ENCODE results near the gene ACBD4. TPM values are rescaled to one million over a fixed set of nuclear protein-coding genes. Genes with fewer than 3 reads are reported as not detected.

Gene ACBD4
- total and polyA plus RNA-seq, 2 experiments from 2014 or later: 2.1 to 4.3 TPM

DNA sequence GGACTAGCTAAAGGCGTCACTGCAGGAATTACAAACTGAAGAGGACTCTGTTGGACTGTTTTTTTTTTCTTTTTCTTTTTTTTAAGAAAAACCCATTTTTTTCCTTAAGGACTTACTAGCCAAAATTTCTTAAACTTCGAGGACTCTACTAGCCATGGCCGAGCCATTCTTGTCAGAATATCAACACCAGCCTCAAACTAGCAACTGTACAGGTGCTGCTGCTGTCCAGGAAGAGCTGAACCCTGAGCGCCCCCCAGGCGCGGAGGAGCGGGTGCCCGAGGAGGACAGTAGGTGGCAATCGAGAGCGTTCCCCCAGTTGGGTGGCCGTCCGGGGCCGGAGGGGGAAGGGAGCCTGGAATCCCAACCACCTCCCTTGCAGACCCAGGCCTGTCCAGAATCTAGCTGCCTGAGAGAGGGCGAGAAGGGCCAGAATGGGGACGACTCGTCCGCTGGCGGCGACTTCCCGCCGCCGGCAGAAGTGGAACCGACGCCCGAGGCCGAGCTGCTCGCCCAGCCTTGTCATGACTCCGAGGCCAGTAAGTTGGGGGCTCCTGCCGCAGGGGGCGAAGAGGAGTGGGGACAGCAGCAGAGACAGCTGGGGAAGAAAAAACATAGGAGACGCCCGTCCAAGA is 13.7 kb downstream of the ACBD4 start:
- DNase-seq: peak; percentile 91
- H3K4me2 ChIP-seq (ENCODE audit: unreplicated experiment): peak overlapping the region; percentile 99
- 1% methylated on average over 32 of the region's 32 CpGs for WGBS, 2 experiments (ENCODE audit: low coverage in 1 of 2, low lambda C conversion rate in 2 of 2, missing lambda C conversion rate in 2 of 2)
- in situ Hi-C loops (cut with MboI): no loop called here
- TF ChIP-seq EZH2 (IDR thresholded peaks at IDR 0.05; ENCODE audit: insufficient read depth, poor library complexity, severe bottlenecking) (no peak), EZH2phosphoT487 (IDR thresholded peaks at IDR 0.05; ENCODE audit: insufficient read depth, low read depth) (no peak)
- H4K20me1 ChIP-seq (ENCODE audit: insufficient read depth): no peaks in the 10 kb centered on the region
- peaks cover 16% of the 10 kb centered on the region; the same call in 1 of the 2 replicates for H3K4me1 ChIP-seq (ENCODE audit: insufficient read depth)
- H3K27ac ChIP-seq: peak overlapping the region; percentile 85
- peak overlapping the region; percentile 94 for H3K9ac ChIP-seq
- no peaks in the 10 kb centered on the region for H3K36me3 ChIP-seq (ENCODE audit: low read depth)
- peak overlapping the region; percentile 46; the same call in 1 of the 2 replicates for H2AFZ ChIP-seq
- no peaks in the 10 kb centered on the region for H3K9me3 ChIP-seq (ENCODE audit: low read depth)
- no peaks in the 10 kb centered on the region for H3K27me3 ChIP-seq (replicated peaks; ENCODE audit: insufficient read depth)
- no peaks in the 10 kb centered on the region for H3K9me2 ChIP-seq (ENCODE audit: insufficient read depth)
- H3K79me2 ChIP-seq (ENCODE audit: insufficient read depth): peaks cover 56% of the 10 kb centered on the region
- H3F3A ChIP-seq (ENCODE audit: insufficient read depth): peaks cover 33% of the 10 kb centered on the region
- H3K4me3 ChIP-seq: peak overlapping the region; percentile 94

- H2AFZ ChIP-seq: peak overlapping the region; percentile 46; the same call in 1 of the 2 replicates
- no peak for TF ChIP-seq EZH2phosphoT487 (IDR thresholded peaks at IDR 0.05; ENCODE audit: insufficient read depth, low read depth)
- no peak for TF ChIP-seq EZH2 (IDR thresholded peaks at IDR 0.05; ENCODE audit: insufficient read depth, poor library complexity, severe bottlenecking)
- peaks cover 16% of the 10 kb centered on the region; the same call in 1 of the 2 replicates for H3K4me1 ChIP-seq (ENCODE audit: insufficient read depth)
- H3K9ac ChIP-seq: peak overlapping the region; percentile 94
- peak overlapping the region; percentile 85 for H3K27ac ChIP-seq
- no peaks in the 10 kb centered on the region for H3K27me3 ChIP-seq (replicated peaks; ENCODE audit: insufficient read depth)
- in situ Hi-C loops (cut with MboI): no loop called here
- H3K36me3 ChIP-seq (ENCODE audit: low read depth): no peaks in the 10 kb centered on the region
- peaks cover 33% of the 10 kb centered on the region for H3F3A ChIP-seq (ENCODE audit: insufficient read depth)
- H3K79me2 ChIP-seq (ENCODE audit: insufficient read depth): peaks cover 64% of the 10 kb centered on the region
- 1 to 2% methylated on average over 47 to 56 of the region's 56 CpGs for WGBS, 2 experiments (ENCODE audit: low coverage in 1 of 2, low lambda C conversion rate in 2 of 2, missing lambda C conversion rate in 2 of 2)
- peak overlapping the region; percentile 94 for H3K4me3 ChIP-seq
- no peaks in the 10 kb centered on the region for H4K20me1 ChIP-seq (ENCODE audit: insufficient read depth)
- H3K9me2 ChIP-seq (ENCODE audit: insufficient read depth): no peaks in the 10 kb centered on the region
- H3K4me2 ChIP-seq (ENCODE audit: unreplicated experiment): peak overlapping the region; percentile 99
- no peaks in the 10 kb centered on the region for H3K9me3 ChIP-seq (ENCODE audit: low read depth)
- DNase-seq: peak; percentile 86
Measured at GRCh38 chr17:45149669-45150664, 14.5 kb downstream of the ACBD4 start.

GRCh38 chr17:45150911-45151809 is 15.7 kb downstream of the ACBD4 start:
- TF ChIP-seq EZH2phosphoT487 (IDR thresholded peaks at IDR 0.05; ENCODE audit: insufficient read depth, low read depth) (no peak), EZH2 (IDR thresholded peaks at IDR 0.05; ENCODE audit: insufficient read depth, poor library complexity, severe bottlenecking) (no peak)
- Histone ChIP-seq H3K27ac (peak overlapping the region; percentile 85), H3K4me1 (ENCODE audit: insufficient read depth) (peaks cover 16% of the 10 kb centered on the region; the same call in 1 of the 2 replicates), H3K9me2 (ENCODE audit: insufficient read depth) (no peaks in the 10 kb centered on the region), H3K27me3 (replicated peaks; ENCODE audit: insufficient read depth) (no peaks in the 10 kb centered on the region), H3F3A (ENCODE audit: insufficient read depth) (peaks cover 33% of the 10 kb centered on the region), H3K4me2 (ENCODE audit: unreplicated experiment) (peak overlapping the region; percentile 99), H2AFZ (no peak overlapping the region), H3K9ac (peak overlapping the region; percentile 94), H3K4me3 (peak overlapping the region; percentile 94), H3K79me2 (ENCODE audit: insufficient read depth) (peaks cover 76% of the 10 kb centered on the region), H3K36me3 (ENCODE audit: low read depth) (no peaks in the 10 kb centered on the region), H3K9me3 (ENCODE audit: low read depth) (no peaks in the 10 kb centered on the region), H4K20me1 (ENCODE audit: insufficient read depth) (no peaks in the 10 kb centered on the region)
- peak; percentile 51 for DNase-seq
- in situ Hi-C loops (cut with MboI): no loop called here
- WGBS, 2 experiments (ENCODE audit: low coverage in 1 of 2, low lambda C conversion rate in 2 of 2, missing lambda C conversion rate in 2 of 2): 9% methylated on average over 8 of the region's 8 CpGs

All from GM23248 (cell line).